Transverse colon (tissue), 4 donors: Measurements from ENCODE around the gene CMTM6.

Source experiments
- CTCF ChIP-seq, 5 experiments: fragments of 200-600 bp in 3 of 5; fragments of 450-650 bp in 2 of 5; sonication (generic) in 3 of 5; IDR thresholded peaks; 1 replicate in 2 of 5; 2 replicates in 3 of 5; pipeline ENCODE4 v1.5.1; 2016 to 2017; ENCODE audit warnings: antibody characterized with exemption in 5 of 5, inconsistent platforms in 3 of 5, mild to moderate bottlenecking in 2 of 5, moderate library complexity in 1 of 5
- EP300 ChIP-seq: sonication (generic); formaldehyde crosslinking; IDR thresholded peaks from one replicate; pipeline ENCODE4 v1.6.1; 2017; ENCODE audit warnings: antibody characterized with exemption, low read depth
- POLR2AphosphoS5 ChIP-seq, 3 donors: sonication (generic); formaldehyde crosslinking; IDR thresholded peaks; one replicate each; pipeline ENCODE4 v1.6.1; 2016; ENCODE audit warnings: antibody characterized with exemption in 3 of 3

GRCh38 chr3:32498252-32498651, 4.4 kb downstream of the CMTM6 start:
- TF ChIP-seq EP300: no peak
- no peak for TF ChIP-seq CTCF (IDR thresholded peaks at IDR 0.05)
- TF ChIP-seq POLR2AphosphoS5 (IDR thresholded peaks at IDR 0.05): no peak
